ENCODE data around the gene DHCR24.

Gene DHCR24

DNA sequence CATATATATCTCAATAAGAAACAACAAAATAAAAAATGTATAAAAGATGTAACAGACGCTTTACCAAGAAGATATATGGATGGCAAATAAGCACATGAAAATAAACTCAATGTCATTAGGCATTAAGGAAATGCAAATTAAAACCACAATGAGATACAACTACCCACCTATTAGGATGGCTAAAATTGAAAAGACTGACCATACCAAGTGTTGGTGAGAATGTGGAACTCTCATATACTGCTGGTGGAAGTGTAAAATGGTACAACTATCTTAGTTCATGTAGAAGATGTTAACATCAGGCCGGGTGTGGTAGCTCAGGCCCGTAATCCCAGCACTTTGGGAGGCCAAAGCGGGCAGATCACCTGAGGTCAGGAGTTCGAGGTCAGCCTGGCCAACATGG is 43.5 kb downstream of the DHCR24 start:
- no peak for DNase-seq

DNA sequence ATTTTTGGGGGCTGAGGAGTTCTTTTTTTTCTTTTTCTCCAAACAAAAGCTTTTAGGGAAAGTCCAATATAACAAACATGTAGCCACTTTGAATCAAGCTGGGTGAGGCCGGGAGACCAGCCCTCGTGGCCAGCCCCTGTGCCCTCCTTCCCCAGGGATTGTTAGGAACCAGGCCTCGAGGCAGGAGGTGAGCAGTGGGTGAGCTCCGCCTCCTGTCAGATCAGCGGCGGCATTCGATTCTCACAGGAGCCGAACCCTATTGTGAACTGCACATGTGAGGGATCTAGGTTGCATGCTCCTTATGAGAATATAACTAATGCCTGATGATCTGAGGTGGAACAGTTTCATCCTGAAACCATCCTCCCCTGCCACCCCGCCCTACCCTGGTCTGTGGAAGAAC is 44.0 kb downstream of the DHCR24 start:
- no peak for DNase-seq

DNA sequence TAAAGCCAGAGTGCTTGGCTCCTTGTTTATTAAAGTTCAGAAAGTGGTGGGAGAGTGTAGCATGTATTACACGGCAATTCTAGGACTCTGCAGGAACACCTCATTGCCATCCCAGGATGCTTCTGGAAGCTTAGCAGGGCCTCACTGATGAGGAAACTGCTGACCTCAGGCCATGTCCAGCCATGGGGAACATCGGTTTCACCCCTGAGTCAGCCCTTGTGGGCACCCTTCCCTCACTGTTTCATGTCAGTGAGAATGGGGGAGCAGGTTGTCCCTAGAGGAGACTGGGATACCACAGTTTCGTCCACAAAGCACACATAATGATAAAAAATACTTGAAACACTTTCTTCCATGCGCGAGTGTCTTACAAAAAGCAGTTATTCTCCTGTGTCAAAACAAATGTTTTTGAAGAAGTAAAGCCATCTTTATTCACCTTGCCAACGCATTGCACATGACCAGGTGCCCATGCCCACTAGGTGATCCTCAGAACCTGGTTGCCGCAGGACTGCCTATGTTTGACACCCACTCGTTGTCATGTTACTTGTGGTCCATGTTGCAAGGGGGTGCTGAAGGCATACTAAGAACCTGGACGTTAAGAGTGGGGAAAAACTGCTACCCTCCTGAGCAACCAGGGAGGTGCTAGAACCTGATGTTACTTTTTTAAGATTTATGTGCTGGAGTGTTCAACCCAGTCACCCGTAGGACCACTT is 44.6 kb downstream of the DHCR24 start:
- DNase-seq, result no peak

DNA sequence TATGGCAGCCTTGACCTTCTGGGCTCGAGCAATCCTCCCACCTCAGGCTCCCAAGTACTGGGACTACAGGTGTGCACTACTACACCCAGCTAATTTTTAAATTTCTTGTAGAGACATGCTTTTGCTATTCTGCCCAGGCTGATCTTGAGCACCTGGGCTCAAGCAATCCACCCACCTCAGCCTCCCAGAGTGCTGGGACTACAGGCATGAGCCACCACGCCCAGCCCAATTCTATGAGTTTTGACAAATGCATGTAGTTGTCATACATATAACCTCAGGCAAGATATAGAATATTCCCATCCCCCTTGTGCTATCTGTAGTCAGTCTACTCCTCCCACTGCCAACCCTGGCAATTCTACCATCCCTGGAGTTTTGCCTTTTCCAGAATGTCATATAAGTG is 47.2 kb downstream of the DHCR24 start:
- DNase-seq, result no peak

DNA sequence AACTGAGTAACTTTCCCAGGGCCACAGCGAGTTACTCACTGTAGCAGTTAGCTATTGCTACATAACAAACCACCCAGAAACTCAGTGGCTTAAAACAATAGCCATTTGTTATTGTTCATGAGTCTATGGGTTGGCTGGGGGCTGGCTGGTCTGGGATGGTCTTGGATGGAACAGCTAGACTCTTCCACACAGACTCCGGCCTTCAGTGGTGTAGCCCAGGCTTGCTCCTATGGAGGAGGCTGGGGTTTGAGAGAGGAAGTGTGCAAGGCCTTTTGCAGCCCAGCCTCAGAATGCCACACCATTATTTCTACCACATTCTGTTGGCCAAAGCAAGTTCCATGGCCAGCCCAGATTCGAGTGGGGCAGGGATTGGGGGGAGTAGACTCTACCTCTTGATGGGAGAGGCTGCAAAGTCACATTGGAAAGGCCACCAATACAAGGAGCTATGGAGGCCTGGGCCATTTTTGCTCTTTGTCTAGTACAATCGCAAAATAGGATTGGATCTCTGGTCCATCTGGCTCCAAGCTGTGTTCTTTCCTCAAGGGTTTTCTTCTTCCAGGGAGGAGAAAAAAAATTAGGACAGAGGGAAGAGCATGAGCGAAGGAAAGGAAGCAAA is 48.3 kb downstream of the DHCR24 start:
- no peak for DNase-seq

DNA sequence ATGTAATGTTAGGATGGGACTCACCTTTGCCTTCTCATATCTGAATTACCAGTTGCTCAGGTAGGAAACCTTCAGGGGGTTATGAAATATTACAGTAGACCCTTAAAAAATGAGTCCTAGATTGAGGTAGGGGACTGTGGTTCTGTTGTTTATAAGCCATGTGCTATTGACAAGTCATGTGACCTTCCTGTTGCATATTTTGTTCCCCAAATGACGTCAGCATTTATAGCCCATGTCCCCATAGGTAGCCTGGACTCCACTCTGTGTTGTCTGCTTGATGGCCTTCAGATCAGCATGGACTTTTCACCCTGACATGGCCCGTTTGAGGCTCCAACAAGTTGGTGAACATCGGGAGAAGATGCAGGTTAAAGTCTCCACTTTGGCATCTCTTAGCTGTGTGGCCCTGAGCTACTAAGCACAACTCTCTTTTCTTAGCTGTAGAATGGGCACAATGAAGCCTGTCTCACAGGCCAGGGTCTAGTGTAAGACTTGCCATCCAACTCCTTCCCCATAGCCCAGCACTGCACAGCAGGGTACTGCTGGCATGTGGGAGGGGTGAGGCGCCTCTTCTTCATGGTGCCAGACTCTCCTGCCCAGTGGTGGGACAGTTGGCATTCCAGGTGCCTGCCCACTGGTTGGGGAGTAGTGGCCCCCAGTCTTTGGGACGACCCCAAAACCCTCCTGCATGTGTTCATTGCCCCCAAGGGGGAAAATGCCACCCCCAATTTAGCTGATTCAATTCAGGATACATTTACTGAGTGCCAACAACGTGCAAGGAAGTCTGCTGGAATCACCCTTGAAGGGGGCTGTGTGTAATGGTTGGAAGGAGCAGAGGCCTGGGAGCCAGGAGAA is 49.8 kb downstream of the DHCR24 start:
- no peak for DNase-seq

DNA sequence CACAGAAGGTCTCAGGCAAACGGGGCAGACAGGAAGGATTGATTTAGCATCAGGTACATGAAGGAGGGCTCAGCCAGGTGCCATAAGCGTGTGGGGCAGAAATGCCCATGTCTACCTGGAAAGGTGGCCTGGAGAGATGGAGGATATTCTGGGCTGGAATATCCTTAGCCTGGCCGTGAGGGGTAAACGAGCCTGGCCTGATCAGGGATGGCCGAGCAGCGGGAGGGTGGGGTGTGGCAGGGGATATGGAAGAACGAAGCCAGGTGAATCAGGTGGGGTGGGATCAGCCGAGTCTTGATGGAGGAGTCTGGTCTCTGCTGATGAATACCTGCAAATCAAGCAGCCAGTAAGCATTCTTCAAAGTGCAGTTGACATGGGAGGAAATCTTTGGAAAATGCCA is 50.4 kb downstream of the DHCR24 start:
- DNase-seq, result no peak

DNA sequence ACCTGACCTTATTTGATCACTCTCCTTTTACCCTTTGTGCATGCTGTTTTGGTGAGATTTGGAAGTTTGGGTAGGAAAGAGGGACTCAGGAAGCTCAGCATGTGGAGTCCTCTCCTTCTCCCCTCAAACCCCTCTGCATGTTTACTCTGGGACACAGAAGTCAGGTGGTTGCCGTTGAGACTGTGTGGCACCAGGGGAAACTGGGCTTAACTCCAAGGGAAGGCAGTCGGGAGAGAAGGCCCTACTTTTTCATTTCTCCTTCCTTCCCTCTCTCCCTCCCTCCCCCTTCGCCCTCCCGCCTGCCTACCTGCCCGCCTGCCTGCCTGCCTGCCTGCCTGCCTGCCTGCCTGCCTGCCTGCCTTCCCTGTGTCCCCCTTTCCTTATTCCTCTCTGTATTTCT is 51.0 kb downstream of the DHCR24 start:
- no peak for DNase-seq

DNA sequence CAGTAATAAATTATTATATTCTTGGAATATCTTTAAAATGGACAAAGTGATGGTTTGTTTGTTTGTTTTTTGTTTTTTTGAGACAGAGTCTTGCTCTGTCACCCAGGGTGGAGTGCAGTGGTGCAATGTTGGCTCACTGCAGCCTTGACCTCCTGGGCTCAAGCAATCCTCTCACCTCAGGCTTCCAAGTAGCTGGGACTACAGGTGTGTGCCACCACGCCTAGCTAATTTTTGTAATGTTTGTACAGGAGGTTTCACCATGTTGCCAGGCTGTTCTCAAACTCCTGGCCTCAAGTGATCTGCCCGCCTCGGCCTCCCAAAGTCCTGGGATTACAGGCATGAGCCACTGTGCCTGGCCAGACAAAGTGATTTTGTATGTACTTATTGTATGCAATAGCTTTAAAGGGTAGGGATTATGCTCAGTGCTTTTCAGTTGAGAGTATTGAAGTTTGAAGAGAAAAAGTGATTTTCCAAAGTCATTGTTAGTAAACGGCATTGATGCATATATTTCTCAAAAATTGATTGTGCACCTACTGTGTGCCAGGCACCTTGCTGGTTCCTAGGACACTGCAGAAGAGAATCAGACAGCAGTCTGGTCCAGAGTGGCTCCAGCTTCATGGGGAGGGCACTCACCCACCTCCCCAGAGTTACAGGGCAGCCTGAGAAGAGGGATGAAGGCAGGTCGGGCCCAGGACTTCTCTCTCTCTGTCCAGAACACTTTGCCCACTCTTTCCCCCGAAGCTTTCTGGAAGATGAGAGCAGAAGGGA is 51.7 kb downstream of the DHCR24 start:
- no peak for DNase-seq

DNA sequence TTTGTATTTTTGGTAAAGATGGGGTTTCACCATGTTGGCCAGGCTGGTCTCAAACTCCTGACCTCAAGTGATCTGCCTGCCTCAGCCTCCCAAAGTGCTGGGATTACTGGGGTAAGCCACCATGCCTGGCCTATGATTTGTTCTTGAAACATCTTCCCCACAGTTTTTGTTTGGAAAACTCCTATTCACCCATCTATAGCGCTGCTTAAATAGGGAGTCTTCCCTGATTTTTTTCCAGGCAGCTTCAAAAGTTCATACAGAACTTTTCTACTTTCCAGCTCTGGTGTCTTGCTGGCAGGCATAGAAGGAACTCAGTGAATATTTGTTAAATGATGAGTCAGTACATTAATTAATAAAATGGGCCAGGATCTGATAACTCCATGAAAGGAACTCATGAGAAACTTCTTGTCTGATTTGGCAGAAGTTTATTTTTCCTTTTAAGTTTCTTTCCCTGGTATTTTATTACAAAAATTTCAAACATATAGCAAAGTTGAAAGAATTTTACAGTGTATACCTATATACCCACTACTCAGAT is 52.9 kb downstream of the DHCR24 start:
- DNase-seq, result no peak

DNA sequence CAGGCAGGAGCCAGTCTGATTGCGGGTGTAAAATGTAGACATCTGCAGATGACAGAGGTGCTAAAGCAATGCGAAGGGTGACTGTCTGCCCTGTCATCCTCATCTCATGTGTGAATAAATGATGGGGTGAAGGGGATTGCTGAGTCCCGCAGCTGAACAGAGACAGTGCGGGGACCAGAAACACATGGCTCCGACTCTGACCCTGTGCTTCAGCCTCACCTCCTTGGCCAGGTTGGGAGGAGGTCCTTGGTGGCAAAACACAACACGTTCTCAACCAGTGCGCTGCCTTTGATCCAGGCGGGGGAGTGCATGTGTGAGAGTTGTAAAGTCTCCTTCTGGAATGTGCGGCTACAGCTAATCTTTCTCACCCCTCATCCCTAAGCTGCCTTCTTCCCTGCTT is 53.9 kb downstream of the DHCR24 start:
- no peak for DNase-seq

DNA sequence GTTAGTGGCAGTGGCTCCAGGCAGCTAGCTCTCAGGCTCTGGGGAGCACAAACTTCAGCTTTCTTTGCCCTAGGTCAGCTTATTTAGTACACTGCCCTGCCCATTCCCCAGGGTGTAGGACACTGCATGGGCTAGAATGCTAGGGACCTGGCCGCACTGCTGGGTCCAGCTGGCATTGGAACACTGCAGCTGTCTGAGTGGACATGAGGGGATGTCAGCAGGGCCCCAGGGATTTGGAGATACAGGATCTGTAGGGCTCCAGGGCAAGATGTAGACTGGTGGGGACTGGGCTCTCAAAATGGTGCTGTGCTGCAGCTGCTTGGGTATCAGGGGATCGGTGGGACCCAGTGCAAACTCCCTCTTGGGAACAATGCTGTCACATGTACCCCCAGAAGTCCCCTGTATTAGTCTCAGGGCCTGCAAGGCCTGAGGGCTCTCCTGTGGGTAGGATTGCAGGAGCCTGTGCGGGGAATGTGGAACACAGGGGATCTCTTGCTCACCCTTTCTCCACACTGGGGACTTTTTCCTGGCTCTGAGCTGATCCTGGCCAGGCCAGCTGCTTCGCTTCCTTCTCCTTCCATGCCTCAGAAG is 60.7 kb downstream of the DHCR24 start:
- DNase-seq, result no peak

DNA sequence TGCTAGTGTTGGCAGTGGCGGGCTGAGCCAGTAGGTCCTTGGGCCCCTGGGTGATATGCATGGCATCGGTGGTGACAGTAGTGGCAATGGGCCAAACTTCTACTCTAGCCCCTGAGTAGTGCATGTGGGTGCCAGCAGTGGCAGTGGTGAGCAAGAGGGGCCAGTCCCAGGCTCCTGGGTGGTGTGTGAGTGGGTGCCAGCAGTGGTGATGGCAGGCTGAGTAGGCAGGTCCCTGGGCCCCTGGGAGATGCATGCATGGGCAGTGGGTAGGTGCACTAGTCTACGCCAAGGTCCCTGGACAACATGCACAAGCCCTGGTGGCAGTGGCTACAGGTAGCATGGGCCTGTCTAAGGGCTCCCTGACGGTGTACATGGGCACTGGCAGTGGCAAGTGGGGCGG is 61.3 kb downstream of the DHCR24 start:
- DNase-seq, result no peak

DNA sequence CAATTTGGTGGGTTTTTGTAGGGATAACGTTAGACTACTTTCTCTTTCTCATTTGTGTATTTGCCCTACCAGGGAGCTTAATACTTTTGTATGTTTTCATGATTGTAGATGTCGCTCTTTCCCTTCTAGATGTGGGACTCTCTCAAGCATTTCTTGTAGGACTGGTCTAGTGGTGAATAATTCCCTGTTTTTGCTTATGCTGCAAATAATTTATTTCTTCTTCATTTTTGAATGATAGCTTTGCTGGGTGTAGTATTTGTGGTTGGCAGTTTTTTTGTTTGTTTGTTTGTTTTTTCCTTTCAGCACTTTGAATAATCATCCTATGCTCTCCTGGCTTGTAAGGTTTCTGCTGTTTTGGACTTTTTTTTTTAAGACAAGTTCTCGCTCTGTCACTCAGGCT is 63.3 kb downstream of the DHCR24 start:
- DNase-seq, result no peak

DNA sequence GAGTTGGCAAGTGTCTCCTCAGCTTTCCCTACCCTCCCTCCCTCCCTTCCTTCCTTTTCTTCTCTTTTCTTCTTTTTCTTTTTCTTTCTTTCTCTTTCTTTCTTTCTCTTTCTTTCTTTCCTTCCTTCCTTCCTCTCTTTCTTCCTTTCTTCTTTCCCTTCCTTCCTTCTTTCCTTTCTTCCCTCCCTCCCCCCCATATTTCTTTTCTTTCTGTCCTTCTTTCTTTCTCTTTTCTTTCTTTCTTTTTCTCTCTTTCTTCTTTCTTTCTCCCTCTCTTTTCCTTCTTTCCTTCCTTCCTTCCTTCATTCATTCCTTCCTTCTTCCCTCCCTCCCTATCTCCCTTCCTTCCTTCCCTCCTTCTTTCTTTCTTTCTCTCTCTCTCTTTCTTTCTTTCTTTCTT is 67.3 kb downstream of the DHCR24 start:
- no peak for DNase-seq

DNA sequence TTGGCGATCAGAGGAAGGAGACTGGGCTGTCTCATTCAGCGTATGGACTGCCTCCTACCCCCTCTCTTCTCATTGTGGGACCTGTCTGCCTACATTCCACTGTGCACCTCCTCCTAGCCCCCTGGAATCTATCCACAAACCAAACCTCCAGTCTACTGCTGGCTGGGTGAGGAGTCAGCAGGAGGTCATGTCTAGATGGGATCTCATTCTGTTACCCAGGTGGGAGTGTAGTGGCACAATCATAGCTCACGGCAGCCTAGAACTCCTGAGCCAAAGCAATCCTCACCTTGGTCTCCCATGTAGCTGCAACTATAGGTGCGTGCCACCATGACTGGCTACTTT is 67.8 kb downstream of the DHCR24 start:
- DNase-seq, result no peak

DNA sequence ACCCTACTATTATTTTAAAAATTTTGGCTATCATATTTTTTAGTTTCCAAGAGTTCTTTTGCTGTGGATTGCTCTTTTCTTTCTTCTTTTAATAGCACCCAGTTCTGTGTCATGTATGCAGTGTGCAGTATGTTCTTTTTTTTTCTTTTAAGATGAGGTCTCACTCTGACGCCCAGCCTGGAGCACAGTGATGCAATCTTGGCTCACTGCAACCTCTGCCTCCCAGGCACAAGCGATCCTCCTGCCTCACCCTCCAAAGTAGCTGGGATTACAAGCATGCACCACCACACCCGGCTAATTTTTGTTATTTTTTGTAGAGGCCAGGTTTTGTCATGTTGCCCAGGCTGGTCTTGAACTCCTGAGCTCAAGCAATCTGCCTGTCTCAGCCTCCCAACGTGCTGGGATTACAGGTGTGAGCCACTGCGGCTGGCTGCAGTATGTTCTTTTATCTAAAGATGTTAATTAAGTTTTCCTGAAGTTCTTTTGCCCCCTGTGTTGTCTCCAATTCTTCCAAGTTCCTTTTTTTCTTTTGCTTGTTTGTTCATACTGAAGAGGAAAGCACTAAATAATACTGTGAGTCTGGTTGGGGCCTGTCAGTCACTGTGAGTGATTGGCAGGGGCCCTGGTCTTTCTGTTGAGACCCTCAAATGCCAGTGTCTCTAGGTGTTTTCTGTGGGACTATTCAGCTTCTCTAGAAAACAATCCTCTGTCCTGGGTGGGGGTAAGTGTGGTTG is 68.4 kb downstream of the DHCR24 start:
- no peak for DNase-seq

DNA sequence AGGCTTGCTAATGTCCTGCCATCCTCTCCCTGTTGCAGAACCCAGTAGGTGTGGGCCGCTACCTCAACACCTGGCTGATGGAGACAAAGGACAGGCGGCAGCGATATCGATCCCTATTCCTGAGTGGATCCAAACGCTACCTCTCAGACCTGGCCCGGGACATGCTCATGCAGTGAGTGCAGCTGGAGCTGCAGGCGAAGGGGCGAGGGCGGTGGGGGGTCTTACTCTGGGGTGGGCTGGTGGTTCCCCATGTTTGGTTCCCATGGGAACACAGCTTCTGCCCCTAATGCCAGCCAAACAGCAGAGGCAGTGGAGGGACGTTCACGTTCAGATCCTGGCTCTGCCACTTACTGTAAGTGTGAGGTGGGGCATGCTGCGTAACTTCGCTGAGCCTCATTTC is 70.0 kb downstream of the DHCR24 start:
- DNase-seq, result no peak

DNA sequence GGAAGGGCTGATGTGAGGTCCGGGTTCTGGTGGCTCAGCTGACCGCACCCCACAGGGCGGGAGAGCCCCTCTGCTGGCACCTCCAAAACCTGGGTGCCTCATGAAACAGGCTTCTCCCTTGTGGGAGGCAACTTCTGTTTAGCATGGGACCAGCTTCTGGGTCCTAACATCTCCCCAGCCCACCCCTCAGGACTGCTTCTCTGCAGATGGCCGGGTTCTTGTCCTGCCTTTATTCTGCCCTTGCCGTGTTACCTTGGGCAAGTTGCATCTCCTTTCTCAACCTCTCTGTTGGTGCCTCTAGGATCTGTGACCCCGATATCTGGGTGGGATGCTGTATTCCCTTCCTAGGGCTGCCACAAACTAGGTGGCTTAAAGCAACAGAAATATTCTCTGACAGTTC is 70.9 kb downstream of the DHCR24 start:
- DNase-seq, result no peak

DNA sequence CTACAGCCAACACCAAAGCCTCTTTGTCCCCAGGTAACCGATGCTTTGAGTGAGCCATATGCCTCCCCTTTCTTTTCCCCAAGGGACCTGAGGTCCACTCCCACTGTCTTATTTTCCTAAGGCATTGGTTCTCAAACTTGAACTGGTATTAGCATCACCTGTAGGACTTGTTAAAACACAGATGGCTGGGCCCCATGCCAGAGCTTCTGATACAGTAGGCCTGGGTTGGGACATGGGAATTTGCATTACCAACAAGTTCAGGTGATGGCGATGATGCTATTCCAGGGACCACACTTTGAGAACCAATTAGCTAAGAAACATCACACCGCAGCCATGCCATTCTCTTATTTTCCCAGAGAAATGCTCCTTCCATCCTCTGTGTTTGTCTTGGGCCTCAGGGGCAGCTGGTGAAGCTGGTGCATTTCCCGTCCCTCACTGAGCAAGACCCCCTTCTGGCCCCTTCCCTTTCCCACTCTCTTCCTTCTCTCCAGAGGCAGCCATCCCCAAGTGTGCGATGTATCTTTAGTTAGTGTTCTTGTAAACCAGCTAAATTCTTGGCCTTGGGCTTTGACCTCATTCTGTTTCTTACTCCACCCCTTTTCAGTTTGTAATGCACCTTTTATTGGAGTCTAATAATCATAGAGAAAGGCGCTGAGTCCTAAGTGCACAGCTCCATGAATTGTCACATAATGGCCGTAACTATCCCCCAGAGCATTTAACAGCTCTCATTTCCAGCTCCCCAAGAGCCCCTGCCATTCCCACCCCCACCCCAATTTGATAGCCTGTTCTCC is 71.7 kb downstream of the DHCR24 start:
- no peak for DNase-seq

DNA sequence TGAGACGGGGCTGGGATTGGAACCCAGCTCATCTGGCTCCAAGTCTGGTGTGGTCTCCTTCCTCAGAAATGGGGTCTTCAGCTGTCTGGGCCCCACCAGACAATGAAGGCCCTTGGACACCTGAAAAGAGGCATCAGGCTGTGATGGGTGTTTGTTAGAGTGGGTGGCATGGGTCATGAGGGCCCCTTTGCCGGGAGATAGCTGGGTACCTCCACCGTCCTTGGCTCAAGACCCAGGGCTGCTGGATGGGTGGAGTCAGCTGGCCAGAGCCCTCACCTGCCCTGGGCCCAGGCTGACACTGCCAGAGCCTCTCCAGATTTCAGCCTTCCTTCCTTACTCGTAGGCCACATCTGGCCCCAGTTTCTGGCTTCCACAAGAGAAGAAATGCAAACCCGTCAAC is 72.4 kb downstream of the DHCR24 start:
- DNase-seq, result no peak
